ENCODE data around the gene LZTR1. TPM values are rescaled to one million over a fixed set of nuclear protein-coding genes. Genes with fewer than 3 reads are reported as not detected.

Gene LZTR1
- total RNA-seq, 1 donor from 2014 or later: 72.8 TPM

DNA sequence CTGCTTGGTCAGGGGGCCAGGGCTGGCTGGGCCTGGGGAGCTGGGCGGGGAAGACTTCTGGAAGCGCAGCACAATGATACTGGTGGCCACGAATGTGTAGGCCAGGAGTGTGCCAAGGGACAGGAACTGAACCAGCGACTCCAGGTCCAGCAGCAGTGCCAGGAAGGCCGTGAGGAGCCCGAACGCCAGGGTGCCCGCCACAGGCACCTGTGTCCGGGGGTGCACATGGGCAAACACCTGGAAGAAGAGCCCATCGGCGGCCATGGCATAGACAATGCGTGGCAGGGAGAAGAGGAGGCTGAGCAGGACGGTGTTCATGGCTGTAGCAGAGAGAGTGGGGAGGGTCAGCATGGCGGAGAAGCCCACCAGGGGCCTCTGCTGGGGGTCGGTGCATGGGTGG lies 47.9 kb downstream of the LZTR1 start:
- no peaks in the 10 kb centered on the region for H3K9me3 ChIP-seq
- no peaks in the 10 kb centered on the region for H3K4me1 ChIP-seq
- H3K36me3 ChIP-seq: no peaks in the 10 kb centered on the region
- H3K4me3 ChIP-seq: no peak overlapping the region
- DNase-seq (ENCODE audit: low spot score in 2 of 2): no peak
- TF ChIP-seq, protein P1, sequence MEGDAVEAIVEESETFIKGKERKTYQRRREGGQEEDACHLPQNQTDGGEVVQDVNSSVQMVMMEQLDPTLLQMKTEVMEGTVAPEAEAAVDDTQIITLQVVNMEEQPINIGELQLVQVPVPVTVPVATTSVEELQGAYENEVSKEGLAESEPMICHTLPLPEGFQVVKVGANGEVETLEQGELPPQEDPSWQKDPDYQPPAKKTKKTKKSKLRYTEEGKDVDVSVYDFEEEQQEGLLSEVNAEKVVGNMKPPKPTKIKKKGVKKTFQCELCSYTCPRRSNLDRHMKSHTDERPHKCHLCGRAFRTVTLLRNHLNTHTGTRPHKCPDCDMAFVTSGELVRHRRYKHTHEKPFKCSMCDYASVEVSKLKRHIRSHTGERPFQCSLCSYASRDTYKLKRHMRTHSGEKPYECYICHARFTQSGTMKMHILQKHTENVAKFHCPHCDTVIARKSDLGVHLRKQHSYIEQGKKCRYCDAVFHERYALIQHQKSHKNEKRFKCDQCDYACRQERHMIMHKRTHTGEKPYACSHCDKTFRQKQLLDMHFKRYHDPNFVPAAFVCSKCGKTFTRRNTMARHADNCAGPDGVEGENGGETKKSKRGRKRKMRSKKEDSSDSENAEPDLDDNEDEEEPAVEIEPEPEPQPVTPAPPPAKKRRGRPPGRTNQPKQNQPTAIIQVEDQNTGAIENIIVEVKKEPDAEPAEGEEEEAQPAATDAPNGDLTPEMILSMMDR (IDR thresholded peaks at IDR 0.05): no peak
- no peak overlapping the region for H3K27ac ChIP-seq
- H3K27me3 ChIP-seq: no peaks in the 10 kb centered on the region
- intact Hi-C loops (cut with DNase I): no loop called here

- DNase-seq (ENCODE audit: low spot score in 2 of 2): no peak
- no peak overlapping the region for H3K27ac ChIP-seq
- no peaks in the 10 kb centered on the region for H3K36me3 ChIP-seq
- no peaks in the 10 kb centered on the region for H3K4me1 ChIP-seq
- H3K9me3 ChIP-seq: no peaks in the 10 kb centered on the region
- TF ChIP-seq, protein P1 (IDR thresholded peaks at IDR 0.05): no peak
- intact Hi-C loops (cut with DNase I): no loop called here
- no peak overlapping the region for H3K4me3 ChIP-seq
- H3K27me3 ChIP-seq: no peaks in the 10 kb centered on the region
Observed at GRCh38 chr22:21030621-21031544, 48.8 kb downstream of the LZTR1 start.

GRCh38 chr22:21031545-21032036 lies 49.5 kb downstream of the LZTR1 start:
- Histone ChIP-seq H3K9me3 (no peaks in the 10 kb centered on the region), H3K27ac (no peak overlapping the region), H3K27me3 (no peaks in the 10 kb centered on the region), H3K36me3 (no peaks in the 10 kb centered on the region), H3K4me3 (no peak overlapping the region), H3K4me1 (no peaks in the 10 kb centered on the region)
- DNase-seq (ENCODE audit: low spot score in 2 of 2): no peak
- TF ChIP-seq, protein P1 (IDR thresholded peaks at IDR 0.05): no peak
- intact Hi-C loops (cut with DNase I): no loop called here

DNA sequence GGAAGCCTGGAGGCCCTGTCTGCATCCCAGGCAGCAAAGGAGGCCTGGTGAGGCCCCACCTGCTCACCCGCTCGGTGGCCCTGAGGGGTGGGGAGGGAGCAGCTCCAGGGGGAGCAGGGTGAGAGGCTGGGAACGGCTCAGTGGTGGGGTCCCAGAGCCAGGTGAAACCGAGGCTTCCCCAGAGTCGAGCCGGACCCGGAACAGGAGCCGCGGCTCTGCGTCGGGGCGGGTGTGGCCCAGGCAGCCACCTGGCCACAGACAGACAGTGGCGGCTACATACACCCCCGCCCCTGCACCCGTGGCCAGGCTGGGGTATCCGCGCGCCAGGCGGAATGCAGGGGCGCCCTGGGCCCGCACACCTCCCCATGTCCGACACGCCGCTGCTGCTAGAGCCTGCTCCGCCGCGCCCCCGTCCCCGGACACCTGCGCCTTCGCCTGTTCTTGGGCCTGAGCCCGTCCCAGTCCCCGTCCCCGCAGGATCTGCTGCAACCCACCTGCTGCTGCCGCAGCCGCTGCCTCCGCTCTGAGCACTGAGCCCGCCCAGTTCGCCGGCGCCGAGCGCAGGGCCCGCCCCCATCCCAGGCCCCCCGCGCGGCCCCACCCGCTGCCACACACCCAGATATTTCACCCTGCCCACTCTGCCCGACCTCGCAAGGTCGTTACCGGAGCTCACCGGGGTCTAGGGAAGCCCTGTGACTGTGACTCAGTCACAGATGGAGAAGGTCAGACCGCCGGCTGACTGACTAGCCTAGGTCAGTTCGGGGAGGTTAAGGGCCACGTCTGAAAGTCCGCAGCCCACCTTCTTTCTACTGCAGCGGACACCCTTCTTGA lies 50.2 kb downstream of the LZTR1 start, which contains the start of gene SLC7A4:
TSS of gene SLC7A4 (minus strand) at position 525 of the 831 bp plus-strand sequence. CDS start 749 bp downstream, outside the sequence.
- H3K9me3 ChIP-seq: no peaks in the 10 kb centered on the region
- H3K27ac ChIP-seq: no peak within 1 kb of the TSS
- TF ChIP-seq, protein P1 (IDR thresholded peaks at IDR 0.05): no peak
- peak within 1 kb of the TSS; percentile 6 to 30 for H3K4me3 ChIP-seq
- no peaks in the 10 kb centered on the region for H3K4me1 ChIP-seq
- intact Hi-C loops (cut with DNase I): no loop called here
- no peaks in the 10 kb centered on the region for H3K36me3 ChIP-seq
- DNase-seq (ENCODE audit: low spot score in 2 of 2): no peak
- H3K27me3 ChIP-seq: no peaks in the 10 kb centered on the region

GRCh38 chr22:21032868-21033688 lies 51.0 kb downstream of the LZTR1 start:
- DNase-seq (ENCODE audit: low spot score in 2 of 2): no peak
- Histone ChIP-seq H3K4me3 (no peak overlapping the region), H3K27ac (no peak overlapping the region), H3K27me3 (no peaks in the 10 kb centered on the region), H3K4me1 (no peaks in the 10 kb centered on the region), H3K36me3 (no peaks in the 10 kb centered on the region), H3K9me3 (no peaks in the 10 kb centered on the region)
- TF ChIP-seq, protein P1 (IDR thresholded peaks at IDR 0.05): no peak
- intact Hi-C loops (cut with DNase I): no loop called here

Data from ascending aorta (tissue), 2 donors.